Loucy (cell line): Measurements from ENCODE around the gene CORO2A.
A peak's percentile ranks its signal among the peaks of the same experiment; 100 is the strongest.

ENCODE experiments used
- H2AFZ ChIP-seq: fragments of 200-600 bp; sonication (generic); 2 replicates; pipeline ENCODE4 v1.6.0; 2016; ENCODE audit warnings: antibody characterized with exemption, mild to moderate bottlenecking, low read length, moderate library complexity
- H3F3A ChIP-seq: fragments of 200-600 bp; 2 replicates; pipeline ENCODE4 v1.6.0; 2016; ENCODE audit warnings: antibody characterized with exemption, low read depth, mild to moderate bottlenecking
- H3K27me3 ChIP-seq: fragments of 200-600 bp; sonication (generic); 2 replicates; pipeline ENCODE4 v1.6.1; 2014; ENCODE audit warnings: low read length, mild to moderate bottlenecking; ENCODE audit not compliant: insufficient read depth, poor library complexity, severe bottlenecking
- H3K36me3 ChIP-seq: fragments of 200-600 bp; sonication (generic); 2 replicates; pipeline ENCODE4 v1.6.1; 2016; ENCODE audit warnings: low read length; ENCODE audit not compliant: insufficient read depth
- H3K4me1 ChIP-seq: fragments of 200-600 bp; sonication (generic); 2 replicates; pipeline ENCODE4 v1.5.1; 2014; ENCODE audit warnings: low read length, mild to moderate bottlenecking; ENCODE audit not compliant: insufficient read depth, poor library complexity, severe bottlenecking
- H3K4me2 ChIP-seq: fragments of 200-600 bp; sonication (generic); 2 replicates; pipeline ENCODE4 v1.6.0; 2014; ENCODE audit warnings: antibody characterized with exemption, low read length, low read depth, mild to moderate bottlenecking; ENCODE audit not compliant: poor library complexity, severe bottlenecking
- H3K4me3 ChIP-seq: fragments of 200-600 bp; sonication (generic); 2 replicates; pipeline ENCODE4 v1.5.1; 2014; ENCODE audit warnings: low read length, mild to moderate bottlenecking, mixed read lengths; ENCODE audit not compliant: poor library complexity, severe bottlenecking
- H3K79me2 ChIP-seq: fragments of 200-600 bp; sonication (generic); 2 replicates; pipeline ENCODE4 v1.6.1; 2014; ENCODE audit warnings: low read length; ENCODE audit not compliant: insufficient read depth
- H3K9ac ChIP-seq: fragments of 200-600 bp; sonication (generic); 2 replicates; pipeline ENCODE4 v1.6.0; 2014; ENCODE audit warnings: mild to moderate bottlenecking, low read depth, low read length, moderate library complexity; ENCODE audit not compliant: poor library complexity, severe bottlenecking
- H3K9me2 ChIP-seq: fragments of 200-600 bp; sonication (generic); replicated peaks from 2 replicates; pipeline ENCODE4 v1.6.1; 2016; ENCODE audit warnings: low read depth, low read length, mixed read lengths
- H3K9me3 ChIP-seq: fragments of 200-600 bp; sonication (generic); 2 replicates; pipeline ENCODE4 v1.6.1; 2014; ENCODE audit warnings: mild to moderate bottlenecking, antibody characterized with exemption, low read length, low read depth; ENCODE audit not compliant: insufficient read depth
- H4K20me1 ChIP-seq: fragments of 200-600 bp; sonication (generic); 2 replicates; pipeline ENCODE4 v1.6.0; 2014; ENCODE audit warnings: antibody characterized with exemption, low read length, mild to moderate bottlenecking; ENCODE audit not compliant: insufficient read depth, poor library complexity, severe bottlenecking
- CTCF ChIP-seq: fragments of 200-600 bp; sonication (generic); conservative IDR thresholded peaks from 2 replicates; pipeline ENCODE4 v1.5.1; 2014; ENCODE audit warnings: mild to moderate bottlenecking, antibody characterized with exemption, low read length
- EZH2phosphoT487 ChIP-seq: fragments of 200-600 bp; IDR thresholded peaks from 2 replicates; pipeline ENCODE4 v1.6.1; 2018; ENCODE audit warnings: antibody characterized with exemption, mild to moderate bottlenecking, moderate library complexity, borderline replicate concordance

The CORO2A gene

DNA sequence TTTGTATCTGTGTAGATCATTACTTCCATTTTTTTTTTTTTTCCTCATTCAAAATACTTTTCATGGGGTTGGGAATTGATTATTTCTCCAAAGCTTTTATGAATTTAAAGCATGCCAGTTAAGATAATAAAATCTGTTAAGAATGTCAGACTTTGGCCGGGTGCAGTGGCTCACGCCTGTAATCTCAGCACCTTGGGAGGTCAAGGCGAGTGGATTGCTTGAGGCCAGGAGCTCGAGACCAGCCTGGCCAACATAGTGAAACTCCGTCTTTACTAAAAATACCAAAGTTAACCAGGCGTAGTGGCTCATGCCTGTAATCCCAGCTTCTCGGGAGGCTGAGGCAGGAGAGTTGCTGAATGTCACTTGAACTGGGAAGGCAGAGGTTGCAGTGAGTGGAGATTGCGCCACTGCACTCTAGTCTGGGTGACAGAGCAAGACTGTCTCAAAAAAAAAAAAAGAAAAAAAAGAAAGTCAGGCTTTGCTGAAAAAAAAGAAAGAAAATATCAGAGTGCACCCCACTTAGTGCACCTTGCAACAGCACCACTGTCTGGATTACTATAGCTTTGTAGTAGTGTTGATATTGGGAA is 44.6 kb upstream of the CORO2A start:
- TF ChIP-seq CTCF (no peak), EZH2phosphoT487 (no peak)
- no peak overlapping the region for H3K4me2 ChIP-seq

GRCh38 chr9:98235126-98235525 is 42.7 kb upstream of the CORO2A start:
- Histone ChIP-seq H3K9me3 (no peaks in the 10 kb centered on the region), H2AFZ (no peak overlapping the region), H3K4me2 (no peak overlapping the region), H3K27me3 (no peaks in the 10 kb centered on the region), H3K36me3 (no peaks in the 10 kb centered on the region), H3K4me1 (no peaks in the 10 kb centered on the region), H3K79me2 (no peaks in the 10 kb centered on the region), H3F3A (no peaks in the 10 kb centered on the region), H4K20me1 (no peaks in the 10 kb centered on the region), H3K9ac (no peak overlapping the region), H3K4me3 (no peak overlapping the region), H3K9me2 (no peaks in the 10 kb centered on the region)
- TF ChIP-seq EZH2phosphoT487 (no peak), CTCF (no peak)

More for the DNA sequence above, 44.6 kb upstream of the CORO2A start:
- Histone ChIP-seq H3K9ac (no peak overlapping the region), H3K4me3 (no peak overlapping the region), H3K27me3 (no peaks in the 10 kb centered on the region), H3K79me2 (no peaks in the 10 kb centered on the region), H3K4me1 (no peaks in the 10 kb centered on the region), H3K9me2 (no peaks in the 10 kb centered on the region), H3K9me3 (no peaks in the 10 kb centered on the region), H3K36me3 (no peaks in the 10 kb centered on the region), H4K20me1 (no peaks in the 10 kb centered on the region), H2AFZ (no peak overlapping the region), H3F3A (no peaks in the 10 kb centered on the region)

- Histone ChIP-seq H3K4me3 (no peak overlapping the region), H3K27me3 (no peaks in the 10 kb centered on the region), H3K4me2 (no peak overlapping the region), H3K9me3 (no peaks in the 10 kb centered on the region), H3F3A (no peaks in the 10 kb centered on the region), H3K79me2 (no peaks in the 10 kb centered on the region), H3K4me1 (no peaks in the 10 kb centered on the region), H3K9ac (no peak overlapping the region), H3K9me2 (no peaks in the 10 kb centered on the region), H2AFZ (no peak overlapping the region), H4K20me1 (no peaks in the 10 kb centered on the region), H3K36me3 (no peaks in the 10 kb centered on the region)
- peak; percentile 29 for TF ChIP-seq CTCF
- no peak for TF ChIP-seq EZH2phosphoT487
Measured at GRCh38 chr9:98234245-98234825, 41.9 kb upstream of the CORO2A start.
